Spinal cord (tissue), 10 donors: ENCODE data around the gene APOBEC3F. TPM values are rescaled to one million over a fixed set of nuclear protein-coding genes. Genes with fewer than 3 reads are reported as not detected.

Experiments
- DNase-seq, 6 donors: peaks; one replicate each; pipeline versions ENCODE4 v3.0.0 to v3.0.0-alpha.2; 2013 to 2015; ENCODE audit warnings: low spot score in 6 of 6, low read depth in 4 of 6
- H3K27ac ChIP-seq: one replicate; pipeline ENCODE4 v1.5.1; 2013; ENCODE audit warnings: low read depth, low read length, control low read depth
- H3K27me3 ChIP-seq: one replicate; pipeline ENCODE4 v1.6.1; 2013; ENCODE audit warnings: low read length; ENCODE audit not compliant: control insufficient read depth, insufficient read depth
- H3K36me3 ChIP-seq: one replicate; pipeline ENCODE4 v1.6.1; 2013; ENCODE audit warnings: low read length; ENCODE audit not compliant: control insufficient read depth, insufficient read depth
- H3K4me1 ChIP-seq: one replicate; pipeline ENCODE4 v1.6.1; 2013; ENCODE audit warnings: low read length; ENCODE audit not compliant: control insufficient read depth, insufficient read depth
- H3K4me3 ChIP-seq: one replicate; pipeline ENCODE4 v1.5.1; 2013; ENCODE audit warnings: low read depth, low read length, control low read depth
- H3K9me3 ChIP-seq: one replicate; pipeline ENCODE4 v1.6.1; 2013; ENCODE audit warnings: low read length; ENCODE audit not compliant: control insufficient read depth, insufficient read depth
- WGBS: methylation state at CpG from one replicate; pipeline ENCODE4 v1.1.5; 2013; ENCODE audit warnings: missing lambda C conversion rate; ENCODE audit not compliant: insufficient coverage; 5-methylcytosine and 5-hydroxymethylcytosine counted together
- polyA plus RNA-seq, 2 donors: library from polyadenylated mRNA; unstranded; fragments of 120-200 nt; gene quantifications; one replicate each; pipeline ENCODE4 v1.2.1, GENCODE V29; 2013; ENCODE audit not compliant: insufficient read length in 2 of 2
- small RNA-seq: library from RNA; depleted of rRNA; stranded (forward); fragments of <200 nt; gene quantifications from one replicate; pipeline ENCODE3, GENCODE V24; 2014; ENCODE audit warnings: low replicate concordance
- total RNA-seq, 2 donors: library from RNA; depleted of rRNA in 1 of 2; stranded (reverse); fragments of 120-200 nt in 1 of 2; fragments of >200 nt in 1 of 2; gene quantifications; one replicate each; pipeline versions ENCODE4 v1.2.3 to v1.2.4, GENCODE V29; 2013 to 2014
- donor health status: healthy.

Gene APOBEC3F
- total and polyA plus RNA-seq, 4 donors = 1.9 to 8.0 (median 3.2) TPM

DNA sequence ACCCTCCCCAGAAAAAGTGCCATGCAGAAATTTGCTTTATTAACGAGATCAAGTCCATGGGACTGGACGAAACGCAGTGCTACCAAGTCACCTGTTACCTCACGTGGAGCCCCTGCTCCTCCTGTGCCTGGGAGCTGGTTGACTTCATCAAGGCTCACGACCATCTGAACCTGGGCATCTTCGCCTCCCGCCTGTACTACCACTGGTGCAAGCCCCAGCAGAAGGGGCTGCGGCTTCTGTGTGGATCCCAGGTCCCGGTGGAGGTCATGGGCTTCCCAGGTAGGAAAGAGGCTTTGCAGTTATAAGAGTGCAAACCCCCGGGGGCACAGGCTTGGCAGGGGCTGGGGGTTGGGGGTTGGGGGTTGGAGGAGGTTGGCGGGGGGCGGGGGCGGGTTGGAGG, 60.6 kb downstream of the APOBEC3F start:
- Histone ChIP-seq H3K27me3 (no peaks in the 10 kb centered on the region), H3K4me1 (peaks cover 10% of the 10 kb centered on the region), H3K4me3 (no peak overlapping the region), H3K27ac (no peak overlapping the region), H3K9me3 (no peaks in the 10 kb centered on the region), H3K36me3 (no peaks in the 10 kb centered on the region)
- WGBS = 57% methylated on average over 9 of the region's 13 CpGs
- no peak for DNase-seq

DNA sequence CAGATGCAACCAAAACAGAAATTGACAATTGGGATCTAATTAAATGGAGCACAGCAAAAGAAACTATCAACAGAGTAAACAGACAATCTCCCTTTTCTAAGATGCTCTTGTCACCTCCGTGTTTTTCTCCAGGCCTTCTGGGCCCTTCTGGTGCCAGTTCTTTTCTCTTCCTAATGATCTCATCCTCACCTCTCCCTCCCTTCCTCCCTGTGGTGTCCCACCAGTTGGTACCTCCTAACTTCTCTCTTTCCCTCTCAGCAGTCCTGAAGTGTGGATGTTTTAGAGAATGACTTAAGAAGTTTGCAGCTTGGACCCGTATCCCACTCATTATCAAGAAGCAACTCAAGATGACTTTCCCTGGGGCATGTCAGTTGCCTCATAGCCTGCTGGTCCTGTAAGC, 62.8 kb downstream of the APOBEC3F start:
- WGBS = 80% methylated on average over 1 of the region's 2 CpGs

More for the DNA sequence above, 62.8 kb downstream of the APOBEC3F start:
- DNase-seq = no peak
- Histone ChIP-seq H3K27me3 (no peaks in the 10 kb centered on the region), H3K4me1 (no peaks in the 10 kb centered on the region), H3K36me3 (no peaks in the 10 kb centered on the region), H3K27ac (no peak overlapping the region), H3K4me3 (no peak overlapping the region), H3K9me3 (no peaks in the 10 kb centered on the region)

Small RNA genes within 50 kb of the gene (small RNA-seq; reads per million reads assigned to genes)
- not detected for gene AL022318.2

Other genes with a start within 250 kb of the APOBEC3F start
- 10 to 100 TPM in 1 of 2 donors, 1 to 10 TPM in 1; 9.0 to 31.0 TPM for gene DNAL4, start 246.7 kb upstream of the APOBEC3F start, total RNA-seq
- 10 to 100 TPM; 20.6 to 22.7 TPM for gene DNAL4, start 246.7 kb upstream of the APOBEC3F start, polyA plus RNA-seq
- 10 to 100 TPM; 12.0 to 28.4 TPM for gene NPTXR, start 196.8 kb upstream of the APOBEC3F start, total RNA-seq
- 10 to 100 TPM; 91.2 to 94.0 TPM for gene NPTXR, start 196.8 kb upstream of the APOBEC3F start, polyA plus RNA-seq
- 10 to 100 TPM; 38.3 to 50.0 TPM for gene CBX6, start 168.6 kb upstream of the APOBEC3F start, total RNA-seq
- 10 to 100 TPM; 68.9 to 70.0 TPM for gene CBX6, start 168.6 kb upstream of the APOBEC3F start, polyA plus RNA-seq
- 1 to 10 TPM in 1 of 2 donors, under 1 TPM in 1; 0.28 to 2.4 TPM for gene APOBEC3A, start 83.3 kb upstream of the APOBEC3F start, total RNA-seq
- gene APOBEC3A, start 83.3 kb upstream of the APOBEC3F start, polyA plus RNA-seq = not detected
- 1 to 10 TPM; 1.1 to 2.1 TPM for gene APOBEC3B, start 58.5 kb upstream of the APOBEC3F start, total RNA-seq
- 1 to 10 TPM; 2.3 to 2.6 TPM for gene APOBEC3B, start 58.5 kb upstream of the APOBEC3F start, polyA plus RNA-seq
- gene APOBEC3C, start 26.6 kb upstream of the APOBEC3F start, total RNA-seq = 1 to 10 TPM; 2.6 to 3.5 TPM
- 1 to 10 TPM; 2.8 to 4.7 TPM for gene APOBEC3C, start 26.6 kb upstream of the APOBEC3F start, polyA plus RNA-seq
- 1 to 10 TPM in 1 of 2 donors, under 1 TPM in 1; 0.20 to 2.0 TPM for gene APOBEC3D, start 19.7 kb upstream of the APOBEC3F start, total RNA-seq
- gene APOBEC3D, start 19.7 kb upstream of the APOBEC3F start, polyA plus RNA-seq = 1 to 10 TPM; 1.2 to 1.4 TPM
- 1 to 10 TPM; 6.0 to 9.5 TPM for gene APOBEC3G, start 36.4 kb downstream of the APOBEC3F start, total RNA-seq
- gene APOBEC3G, start 36.4 kb downstream of the APOBEC3F start, polyA plus RNA-seq = 1 to 10 TPM; 3.2 to 4.4 TPM
- not detected for gene APOBEC3H, start 56.4 kb downstream of the APOBEC3F start, total RNA-seq
- gene APOBEC3H, start 56.4 kb downstream of the APOBEC3F start, polyA plus RNA-seq = under 1 TPM in 1 of 2 donors, not detected in 1; 0.41 TPM
- gene CBX7, start 111.8 kb downstream of the APOBEC3F start, total RNA-seq = 1 to 10 TPM; 8.5 to 9.0 TPM
- 10 to 100 TPM in 1 of 2 donors, 1 to 10 TPM in 1; 10.0 to 12.7 TPM for gene CBX7, start 111.8 kb downstream of the APOBEC3F start, polyA plus RNA-seq
- gene PDGFB, start 204.1 kb downstream of the APOBEC3F start, total RNA-seq = 1 to 10 TPM; 5.9 to 9.8 TPM
- gene PDGFB, start 204.1 kb downstream of the APOBEC3F start, polyA plus RNA-seq = 10 to 100 TPM; 18.1 to 18.3 TPM